ENCODE results near the gene ERC1.

Gene ERC1

GRCh38 chr12:1053690-1054089, 62.7 kb downstream of the ERC1 start:
- H3K9me3 ChIP-seq, result peaks cover 6% of the 10 kb centered on the region; the same call in 1 of the 2 replicates
- H3K4me3 ChIP-seq, result no peak overlapping the region
- peaks cover 40% of the 10 kb centered on the region for H3K4me1 ChIP-seq
- in situ Hi-C loops (cut with MboI; ENCODE audit: low sequenced_read_pairs), result no loop called here
- H3K27me3 ChIP-seq (ENCODE audit: low read depth), result no peaks in the 10 kb centered on the region
- H3K36me3 ChIP-seq (replicated peaks), result no peaks in the 10 kb centered on the region
- peak in 1 of 2 experiments; percentile 44 for DNase-seq (ENCODE audit: low spot score in 2 of 2)

DNA sequence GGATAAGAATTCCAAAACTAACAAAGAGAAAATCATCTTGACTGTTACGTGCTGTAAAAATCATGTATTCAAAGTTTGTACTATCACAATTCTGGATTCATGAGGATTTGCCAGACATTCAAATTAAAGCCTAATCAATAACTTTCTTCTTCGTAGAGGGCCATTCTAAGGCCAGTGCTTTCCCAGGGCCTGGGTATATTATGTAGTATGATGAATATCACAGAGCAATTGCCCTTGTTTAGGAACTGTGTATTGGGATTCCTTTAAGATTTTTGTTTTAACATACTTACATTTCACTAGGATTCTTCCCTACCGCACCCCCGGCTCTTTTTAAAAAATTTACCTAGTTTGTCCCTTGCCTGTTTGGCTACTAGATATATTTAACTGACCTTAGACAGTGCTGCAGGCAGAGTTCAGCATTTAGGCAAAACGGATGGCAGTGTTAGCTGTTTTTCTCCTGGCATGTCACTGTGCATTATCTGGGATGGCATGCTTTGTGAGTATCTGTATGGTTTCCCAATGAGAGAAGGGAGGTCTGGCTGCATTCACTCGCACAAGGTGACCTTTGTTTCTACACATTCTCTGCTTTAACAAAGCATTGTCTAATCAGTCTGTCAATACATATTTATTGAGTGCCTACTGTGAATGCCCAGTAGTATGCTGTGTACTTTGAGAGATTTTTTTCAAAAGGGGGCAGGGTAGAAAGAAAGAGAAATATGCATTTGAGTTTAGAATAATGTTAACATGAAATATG, 63.3 kb downstream of the ERC1 start:
- peak; percentile 65 to 90 for DNase-seq (ENCODE audit: low spot score in 2 of 2)
- in situ Hi-C loops (cut with MboI; ENCODE audit: low sequenced_read_pairs), result no loop called here

GRCh38 chr12:1056390-1056789, 65.4 kb downstream of the ERC1 start:
- in situ Hi-C loops (cut with MboI; ENCODE audit: low sequenced_read_pairs), result no loop called here
- H3K4me3 ChIP-seq, result no peak overlapping the region

More for the DNA sequence above, 63.3 kb downstream of the ERC1 start:
- Histone ChIP-seq H3K27me3 (ENCODE audit: low read depth) (no peaks in the 10 kb centered on the region), H3K9me3 (peaks cover 11% of the 10 kb centered on the region), H3K4me1 (peaks cover 40% of the 10 kb centered on the region), H3K4me3 (no peak overlapping the region), H3K36me3 (replicated peaks) (no peaks in the 10 kb centered on the region; the same call in 1 of the 2 replicates)

DNA sequence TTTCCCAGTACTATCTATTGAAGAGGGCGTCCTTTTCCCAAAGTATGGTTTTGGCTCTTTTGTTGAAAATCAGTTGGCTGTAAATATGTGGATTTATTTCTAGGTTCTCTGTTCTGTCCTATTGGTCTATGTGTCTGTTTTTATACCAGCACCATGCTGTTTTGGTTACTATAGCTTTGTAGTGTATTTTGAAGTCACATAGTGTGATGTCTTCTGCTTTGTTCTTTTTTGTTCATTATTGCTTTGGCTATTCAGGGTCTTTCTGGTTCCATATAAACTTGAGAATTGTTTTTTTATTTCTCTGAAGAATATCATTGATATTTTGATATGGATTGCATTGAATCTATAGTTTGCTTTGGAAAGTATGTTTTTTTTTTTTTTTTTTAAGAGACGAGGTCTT, 67.4 kb downstream of the ERC1 start:
- Histone ChIP-seq H3K4me3 (no peak overlapping the region), H3K9me3 (peaks cover 16% of the 10 kb centered on the region), H3K27me3 (ENCODE audit: low read depth) (no peaks in the 10 kb centered on the region), H3K36me3 (replicated peaks) (no peaks in the 10 kb centered on the region; the same call in 1 of the 2 replicates), H3K4me1 (peaks cover 27% of the 10 kb centered on the region)
- in situ Hi-C loops (cut with MboI; ENCODE audit: low sequenced_read_pairs), result no loop called here
- DNase-seq (ENCODE audit: low spot score in 2 of 2), result no peak

More at GRCh38 chr12:1056390-1056789, 65.4 kb downstream of the ERC1 start:
- Histone ChIP-seq H3K27me3 (ENCODE audit: low read depth) (no peaks in the 10 kb centered on the region), H3K36me3 (replicated peaks) (no peaks in the 10 kb centered on the region; the same call in 1 of the 2 replicates), H3K4me1 (peaks cover 40% of the 10 kb centered on the region), H3K9me3 (peaks cover 16% of the 10 kb centered on the region)
- DNase-seq (ENCODE audit: low spot score in 2 of 2), result no peak

DNA sequence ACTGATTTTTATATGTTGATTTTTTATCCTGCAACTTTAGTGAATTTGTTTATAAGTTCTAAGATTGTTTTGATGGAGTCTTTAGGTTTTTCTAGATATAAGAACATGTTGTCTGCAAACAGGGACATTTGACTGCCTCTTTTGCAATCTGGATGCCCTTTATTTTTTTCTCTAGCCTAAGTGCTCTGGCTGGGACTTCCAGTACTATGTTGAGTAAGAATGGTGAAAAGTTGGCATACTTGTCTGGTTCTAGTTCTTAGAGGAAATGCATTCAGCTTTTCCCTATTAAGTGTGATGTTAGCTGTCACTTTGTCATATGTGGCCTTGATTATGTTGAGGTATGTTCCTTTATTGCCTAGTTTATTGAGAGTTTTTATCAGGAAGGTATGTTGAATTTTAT, 68.1 kb downstream of the ERC1 start:
- H3K4me3 ChIP-seq, result no peak overlapping the region
- no peaks in the 10 kb centered on the region; the same call in 1 of the 2 replicates for H3K36me3 ChIP-seq (replicated peaks)
- in situ Hi-C loops (cut with MboI; ENCODE audit: low sequenced_read_pairs), result no loop called here
- peaks cover 16% of the 10 kb centered on the region for H3K9me3 ChIP-seq
- peaks cover 19% of the 10 kb centered on the region for H3K4me1 ChIP-seq
- DNase-seq (ENCODE audit: low spot score in 2 of 2), result no peak
- H3K27me3 ChIP-seq (ENCODE audit: low read depth), result no peaks in the 10 kb centered on the region

- no peak for DNase-seq (ENCODE audit: low spot score in 2 of 2)
- no peaks in the 10 kb centered on the region for H3K4me1 ChIP-seq
- H3K4me3 ChIP-seq, result no peak overlapping the region
- H3K9me3 ChIP-seq, result peaks cover 10% of the 10 kb centered on the region
- in situ Hi-C loops (cut with MboI; ENCODE audit: low sequenced_read_pairs), result no loop called here
- H3K27me3 ChIP-seq (ENCODE audit: low read depth), result no peaks in the 10 kb centered on the region
- no peaks in the 10 kb centered on the region; the same call in 1 of the 2 replicates for H3K36me3 ChIP-seq (replicated peaks)
Observed at GRCh38 chr12:1063852-1064251, 72.8 kb downstream of the ERC1 start.

- DNase-seq (ENCODE audit: low spot score in 2 of 2), result no peak
- no peaks in the 10 kb centered on the region for H3K4me1 ChIP-seq
- H3K27me3 ChIP-seq (ENCODE audit: low read depth), result no peaks in the 10 kb centered on the region
- no peaks in the 10 kb centered on the region; the same call in 1 of the 2 replicates for H3K36me3 ChIP-seq (replicated peaks)
- peaks cover 5% of the 10 kb centered on the region for H3K9me3 ChIP-seq
- H3K4me3 ChIP-seq, result no peak overlapping the region
- in situ Hi-C loops (cut with MboI; ENCODE audit: low sequenced_read_pairs), result no loop called here
Observed at GRCh38 chr12:1064317-1064716, 73.3 kb downstream of the ERC1 start.

GRCh38 chr12:1065629-1066028, 74.6 kb downstream of the ERC1 start:
- Histone ChIP-seq H3K4me3 (no peak overlapping the region), H3K4me1 (no peaks in the 10 kb centered on the region), H3K36me3 (replicated peaks) (no peaks in the 10 kb centered on the region), H3K27me3 (ENCODE audit: low read depth) (no peaks in the 10 kb centered on the region), H3K9me3 (no peaks in the 10 kb centered on the region)
- in situ Hi-C loops (cut with MboI; ENCODE audit: low sequenced_read_pairs), result no loop called here
- no peak for DNase-seq (ENCODE audit: low spot score in 2 of 2)

GRCh38 chr12:1069846-1070245, 78.8 kb downstream of the ERC1 start:
- no peaks in the 10 kb centered on the region for H3K9me3 ChIP-seq
- no peak overlapping the region for H3K4me3 ChIP-seq
- H3K36me3 ChIP-seq (replicated peaks), result no peaks in the 10 kb centered on the region
- in situ Hi-C loops (cut with MboI; ENCODE audit: low sequenced_read_pairs), result no loop called here
- no peaks in the 10 kb centered on the region for H3K27me3 ChIP-seq (ENCODE audit: low read depth)
- DNase-seq (ENCODE audit: low spot score in 2 of 2), result no peak
- peaks cover 10% of the 10 kb centered on the region for H3K4me1 ChIP-seq

- in situ Hi-C loops (cut with MboI; ENCODE audit: low sequenced_read_pairs), result no loop called here
- Histone ChIP-seq H3K36me3 (replicated peaks) (no peaks in the 10 kb centered on the region), H3K4me3 (no peak overlapping the region), H3K4me1 (peaks cover 13% of the 10 kb centered on the region), H3K9me3 (no peaks in the 10 kb centered on the region), H3K27me3 (ENCODE audit: low read depth) (no peaks in the 10 kb centered on the region)
- no peak for DNase-seq (ENCODE audit: low spot score in 2 of 2)
Observed at GRCh38 chr12:1071182-1071581, 80.2 kb downstream of the ERC1 start.

GRCh38 chr12:1073652-1074051, 82.6 kb downstream of the ERC1 start:
- Histone ChIP-seq H3K36me3 (replicated peaks) (no peaks in the 10 kb centered on the region), H3K4me3 (no peak overlapping the region), H3K27me3 (ENCODE audit: low read depth) (no peaks in the 10 kb centered on the region), H3K9me3 (no peaks in the 10 kb centered on the region), H3K4me1 (peaks cover 13% of the 10 kb centered on the region)
- in situ Hi-C loops (cut with MboI; ENCODE audit: low sequenced_read_pairs), result no loop called here
- DNase-seq (ENCODE audit: low spot score in 2 of 2), result no peak

GRCh38 chr12:1077036-1077803, 86.2 kb downstream of the ERC1 start:
- Histone ChIP-seq H3K4me1 (peaks cover 13% of the 10 kb centered on the region), H3K4me3 (no peak overlapping the region), H3K27me3 (ENCODE audit: low read depth) (no peaks in the 10 kb centered on the region), H3K9me3 (no peaks in the 10 kb centered on the region), H3K36me3 (replicated peaks) (no peaks in the 10 kb centered on the region)
- no peak for DNase-seq (ENCODE audit: low spot score in 2 of 2)
- in situ Hi-C loops (cut with MboI; ENCODE audit: low sequenced_read_pairs), result no loop called here

DNA sequence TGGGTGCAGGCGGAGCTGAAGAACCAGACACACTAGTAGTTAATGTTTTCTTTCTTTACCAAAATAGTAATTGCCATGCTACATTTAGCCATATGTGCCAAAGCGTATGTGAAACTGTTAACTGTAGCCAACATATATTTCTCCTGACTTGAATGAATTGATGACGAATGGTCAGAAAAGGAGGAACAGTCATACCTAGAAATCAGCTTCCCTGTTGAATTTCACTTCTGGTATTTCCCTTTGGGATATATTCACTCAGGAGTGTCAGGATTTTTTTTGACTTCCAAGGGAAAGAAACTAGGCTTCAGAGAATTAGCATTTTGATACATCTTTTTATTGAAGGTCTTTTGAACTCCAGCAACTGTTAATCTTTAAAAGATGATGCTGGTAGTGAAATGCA, 87.0 kb downstream of the ERC1 start:
- Histone ChIP-seq H3K4me3 (no peak overlapping the region), H3K36me3 (replicated peaks) (no peaks in the 10 kb centered on the region), H3K4me1 (peaks cover 13% of the 10 kb centered on the region), H3K9me3 (no peaks in the 10 kb centered on the region; the same call in 1 of the 2 replicates), H3K27me3 (ENCODE audit: low read depth) (no peaks in the 10 kb centered on the region)
- in situ Hi-C loops (cut with MboI; ENCODE audit: low sequenced_read_pairs), result no loop called here
- no peak for DNase-seq (ENCODE audit: low spot score in 2 of 2)

Data from HAP-1 (cell line).